ENCODE results near the gene OMP. TPM values are rescaled to one million over a fixed set of nuclear protein-coding genes. Genes with fewer than 3 reads are reported as not detected.

The OMP gene
- total RNA-seq, 1 donor from 2014 or later, result not detected

GRCh38 chr11:77148963-77149715, 46.5 kb downstream of the OMP start:
- no peak overlapping the region for H3K4me3 Mint-ChIP-seq
- no peaks in the 10 kb centered on the region for H3K36me3 Mint-ChIP-seq (ENCODE audit: low read depth)
- no peak for TF ChIP-seq CTCF (conservative IDR thresholded peaks at IDR 0.05)
- H3K27me3 Mint-ChIP-seq (ENCODE audit: low read depth), result peaks cover 12% of the 10 kb centered on the region
- H3K4me1 Mint-ChIP-seq, result peaks cover 34% of the 10 kb centered on the region
- no peak for DNase-seq (ENCODE audit: low read depth, low spot score)
- H3K9me3 Mint-ChIP-seq, result no peaks in the 10 kb centered on the region
- H3K27ac Mint-ChIP-seq (ENCODE audit: unreplicated experiment), result no peak overlapping the region

- TF ChIP-seq CTCF (conservative IDR thresholded peaks at IDR 0.05), result no peak
- peaks cover 34% of the 10 kb centered on the region for H3K4me1 Mint-ChIP-seq
- H3K27me3 Mint-ChIP-seq (ENCODE audit: low read depth), result peaks cover 12% of the 10 kb centered on the region
- H3K9me3 Mint-ChIP-seq, result no peaks in the 10 kb centered on the region
- no peak overlapping the region for H3K27ac Mint-ChIP-seq (ENCODE audit: unreplicated experiment)
- H3K36me3 Mint-ChIP-seq (ENCODE audit: low read depth), result no peaks in the 10 kb centered on the region
- no peak overlapping the region for H3K4me3 Mint-ChIP-seq
- DNase-seq (ENCODE audit: low read depth, low spot score), result no peak
Measured at GRCh38 chr11:77149716-77150392, 47.2 kb downstream of the OMP start.

DNA sequence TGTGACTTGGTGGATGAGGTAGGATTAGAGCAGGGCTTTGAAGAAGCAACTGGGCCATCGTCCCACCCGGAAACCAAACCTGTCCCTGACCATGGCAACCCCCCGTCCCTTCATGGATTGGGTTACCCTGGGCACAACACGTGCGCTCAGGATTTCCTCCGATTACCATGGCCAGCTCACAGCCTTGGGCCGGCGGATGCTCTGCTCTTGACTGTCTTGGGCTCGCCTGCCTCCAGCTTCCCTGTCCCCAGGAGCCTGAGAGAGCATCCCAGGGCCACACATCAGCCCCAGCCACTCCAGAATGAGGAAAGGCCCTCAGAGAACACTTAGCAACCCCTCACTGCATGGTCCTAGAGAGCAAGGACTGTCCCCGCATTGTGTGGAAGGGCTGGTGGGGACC, 48.2 kb downstream of the OMP start:
- Mint-ChIP-seq H3K4me1 (peaks cover 34% of the 10 kb centered on the region), H3K9me3 (no peaks in the 10 kb centered on the region), H3K36me3 (ENCODE audit: low read depth) (no peaks in the 10 kb centered on the region), H3K27me3 (ENCODE audit: low read depth) (peaks cover 12% of the 10 kb centered on the region), H3K4me3 (no peak overlapping the region), H3K27ac (ENCODE audit: unreplicated experiment) (no peak overlapping the region)
- no peak for DNase-seq (ENCODE audit: low read depth, low spot score)
- no peak for TF ChIP-seq CTCF (conservative IDR thresholded peaks at IDR 0.05)

- no peaks in the 10 kb centered on the region for H3K36me3 Mint-ChIP-seq (ENCODE audit: low read depth)
Measured at GRCh38 chr11:77151804-77152509, 49.3 kb downstream of the OMP start.

More at GRCh38 chr11:77151804-77152509, 49.3 kb downstream of the OMP start:
- H3K4me1 Mint-ChIP-seq, result peaks cover 34% of the 10 kb centered on the region
- peaks cover 9% of the 10 kb centered on the region for H3K27me3 Mint-ChIP-seq (ENCODE audit: low read depth)
- no peaks in the 10 kb centered on the region for H3K9me3 Mint-ChIP-seq
- no peak for TF ChIP-seq CTCF (conservative IDR thresholded peaks at IDR 0.05)
- no peak for DNase-seq (ENCODE audit: low read depth, low spot score)
- H3K27ac Mint-ChIP-seq (ENCODE audit: unreplicated experiment), result no peak overlapping the region
- no peak overlapping the region for H3K4me3 Mint-ChIP-seq
